SH-SY5Y (cell line): ENCODE measurements around the gene ZNF236.

Source experiments
- GATA2 ChIP-seq: IDR thresholded peaks from 2 replicates; pipeline ENCODE4 v1.6.1; 2011; ENCODE audit warnings: mild to moderate bottlenecking, low read depth, low read length
- GATA3 ChIP-seq: IDR thresholded peaks from 2 replicates; pipeline ENCODE4 v1.6.1; 2011; ENCODE audit warnings: low read depth, mild to moderate bottlenecking, low read length, moderate library complexity

- TF ChIP-seq GATA2 = no peak
- no peak for TF ChIP-seq GATA3
Observed at GRCh38 chr18:76979111-76979751, 156.9 kb downstream of the ZNF236 start.
